ENCODE data around the gene ARSG. TPM values are rescaled to one million over a fixed set of nuclear protein-coding genes. Genes with fewer than 3 reads are reported as not detected.

The ARSG gene
- polyA plus RNA-seq, 2 of the 4 experiments (the other 2 are of a cell fraction): 0.57 to 1.7 TPM

GRCh38 chr17:68349157-68349556, 57.9 kb downstream of the ARSG start:
- Histone ChIP-seq H3K4me2 (no peak overlapping the region), H3K9me3 (no peaks in the 10 kb centered on the region), H3K4me3 (no peak overlapping the region), H3K27ac (no peak overlapping the region), H3K4me1 (0 out of 3 replicates have a peak, but pooled peaks cover 4% of the 10 kb centered on the region)
- WGBS (ENCODE audit: missing lambda C conversion rate): 79% methylated on average over 4 of the region's 4 CpGs
- ATAC-seq (no peak), FAIRE-seq (no peak), DNase-seq (ENCODE audit: low read depth in 1 of 2, low spot score in 1 of 2) (no peak)
- CTCF ChIA-PET: interaction anchor here (1.0 to 4.6 kb wide), 4 partner anchors 12 to 88 kb away, joined by 3 to 28 read pairs (median 4); no protein-coding TSS in a partner anchor
- POLR2A ChIA-PET: no interaction called here
- TF ChIP-seq TFCP2L1 (CRISPR knock-in tag; IDR thresholded peaks at IDR 0.05) (no peak), POLR2A (IDR thresholded peaks at IDR 0.05; ENCODE audit: low read length) (no peak), HES2 (IDR thresholded peaks at IDR 0.05) (no peak), RNF2 (IDR thresholded peaks at IDR 0.05; ENCODE audit: borderline replicate concordance, low read depth) (no peak), NR3C1 (IDR thresholded peaks at IDR 0.05) (no peak), EP300 (IDR thresholded peaks at IDR 0.05) (no peak), PHF8 (IDR thresholded peaks at IDR 0.05; ENCODE audit: borderline replicate concordance, low read depth) (no peak), CEBPB (IDR thresholded peaks at IDR 0.05) (no peak), HDAC2 (IDR thresholded peaks at IDR 0.05) (no peak), FOXS1 (CRISPR knock-in tag; IDR thresholded peaks at IDR 0.05) (no peak), SMC3 (IDR thresholded peaks at IDR 0.05) (no peak), GATA3 (IDR thresholded peaks at IDR 0.05; ENCODE audit: borderline replicate concordance) (no peak), JUN (IDR thresholded peaks at IDR 0.05) (no peak), EHMT2 (IDR thresholded peaks at IDR 0.05; ENCODE audit: low read depth) (no peak), ELK1 (IDR thresholded peaks at IDR 0.05; ENCODE audit: low read depth, low read length) (no peak), E2F6 (IDR thresholded peaks at IDR 0.05; ENCODE audit: borderline replicate concordance, low read depth) (no peak), KDM5A (IDR thresholded peaks at IDR 0.05) (no peak), MAZ (IDR thresholded peaks at IDR 0.05; ENCODE audit: borderline replicate concordance, low read depth, low read length) (no peak), HOXA7 (CRISPR knock-in tag; IDR thresholded peaks at IDR 0.05) (no peak)
- TF ChIP-seq, protein P1, sequence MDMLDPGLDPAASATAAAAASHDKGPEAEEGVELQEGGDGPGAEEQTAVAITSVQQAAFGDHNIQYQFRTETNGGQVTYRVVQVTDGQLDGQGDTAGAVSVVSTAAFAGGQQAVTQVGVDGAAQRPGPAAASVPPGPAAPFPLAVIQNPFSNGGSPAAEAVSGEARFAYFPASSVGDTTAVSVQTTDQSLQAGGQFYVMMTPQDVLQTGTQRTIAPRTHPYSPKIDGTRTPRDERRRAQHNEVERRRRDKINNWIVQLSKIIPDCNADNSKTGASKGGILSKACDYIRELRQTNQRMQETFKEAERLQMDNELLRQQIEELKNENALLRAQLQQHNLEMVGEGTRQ (IDR thresholded peaks at IDR 0.05): no peak

DNA sequence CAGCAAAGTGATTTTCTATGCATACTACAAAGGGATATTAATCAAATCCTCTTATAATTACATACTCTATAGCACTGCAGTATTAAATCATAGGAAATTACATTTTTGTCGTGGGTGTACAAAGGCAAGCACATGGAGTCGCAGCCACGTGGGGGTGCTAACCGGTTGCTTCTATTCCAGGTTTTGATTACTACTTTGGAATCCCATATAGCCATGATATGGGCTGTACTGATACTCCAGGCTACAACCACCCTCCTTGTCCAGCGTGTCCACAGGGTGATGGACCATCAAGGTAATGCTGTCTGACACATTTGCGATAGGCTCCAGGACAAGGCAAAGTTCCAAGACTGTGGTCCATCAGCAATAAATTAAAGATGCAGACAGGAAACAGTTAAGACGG, 60.1 kb downstream of the ARSG start:
- Histone ChIP-seq H3K27ac (no peak overlapping the region), H3K4me1 (peaks cover 14% of the 10 kb centered on the region), H3K4me2 (no peak overlapping the region), H3K4me3 (no peak overlapping the region), H3K9me3 (no peaks in the 10 kb centered on the region)
- FAIRE-seq (no peak), DNase-seq (ENCODE audit: low read depth in 1 of 2, low spot score in 1 of 2) (peak in 1 of 2 experiments; percentile 37), ATAC-seq (peak; percentile 41 to 76; a peak in 3 of 6 replicates)
- CTCF ChIA-PET: interaction anchor here (0.7 to 4.6 kb wide), 4 partner anchors 10 to 90 kb away, joined by 3 to 28 read pairs (median 5); no protein-coding TSS in a partner anchor
- POLR2A ChIA-PET: no interaction called here
- 65% methylated on average over 7 of the region's 7 CpGs for WGBS (ENCODE audit: missing lambda C conversion rate)
- peak; percentile 39 to 54; a peak in 4 of 5 replicates for TF ChIP-seq RAD21 (conservative IDR thresholded peaks at IDR 0.05 in 1 of 2, IDR thresholded peaks at IDR 0.05 in 1 of 2)
- peak; percentile 29; the same call in 2 of the 3 replicates for TF ChIP-seq CTCF (IDR thresholded peaks at IDR 0.05)
- no peak for TF ChIP-seq ELK1 (IDR thresholded peaks at IDR 0.05; ENCODE audit: low read depth, low read length)
- TF ChIP-seq HOXB5 (CRISPR knock-in tag; IDR thresholded peaks at IDR 0.05): no peak
- TF ChIP-seq CBX8 (IDR thresholded peaks at IDR 0.05): no peak
- no peak for TF ChIP-seq CHD4 (IDR thresholded peaks at IDR 0.05; ENCODE audit: borderline replicate concordance)
- no peak for TF ChIP-seq HEYL (CRISPR knock-in tag; IDR thresholded peaks at IDR 0.05)
- no peak for TF ChIP-seq PBX3 (IDR thresholded peaks at IDR 0.05)
- no peak for TF ChIP-seq BHLHE40 (IDR thresholded peaks at IDR 0.05; ENCODE audit: low read depth, low read length)
- no peak for TF ChIP-seq CHD2 (IDR thresholded peaks at IDR 0.05; ENCODE audit: low read length, partially characterized antibody)
- no peak for TF ChIP-seq FOXS1 (CRISPR knock-in tag; IDR thresholded peaks at IDR 0.05)
- TF ChIP-seq, protein P2, sequence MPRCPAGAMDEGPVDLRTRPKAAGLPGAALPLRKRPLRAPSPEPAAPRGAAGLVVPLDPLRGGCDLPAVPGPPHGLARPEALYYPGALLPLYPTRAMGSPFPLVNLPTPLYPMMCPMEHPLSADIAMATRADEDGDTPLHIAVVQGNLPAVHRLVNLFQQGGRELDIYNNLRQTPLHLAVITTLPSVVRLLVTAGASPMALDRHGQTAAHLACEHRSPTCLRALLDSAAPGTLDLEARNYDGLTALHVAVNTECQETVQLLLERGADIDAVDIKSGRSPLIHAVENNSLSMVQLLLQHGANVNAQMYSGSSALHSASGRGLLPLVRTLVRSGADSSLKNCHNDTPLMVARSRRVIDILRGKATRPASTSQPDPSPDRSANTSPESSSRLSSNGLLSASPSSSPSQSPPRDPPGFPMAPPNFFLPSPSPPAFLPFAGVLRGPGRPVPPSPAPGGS (IDR thresholded peaks at IDR 0.05): no peak
- no peak for TF ChIP-seq NFE2L2 (conservative IDR thresholded peaks at IDR 0.05; ENCODE audit: low read length)
- no peak for TF ChIP-seq ZC3H11A (IDR thresholded peaks at IDR 0.05)
